Right hindlimb (tissue), 1 donor: Measurements from ENCODE around the gene C1orf185.
"Not testable (repeated sequence)": the region's sequence is repeated elsewhere in the genome, so short reads cannot be mapped to it uniquely, and the experiment has no call there.

ENCODE experiments used
- DNase-seq: peaks from one replicate; pipeline ENCODE4 v3.0.0-alpha.2; 2018

Gene C1orf185

GRCh38 chr1:51139474-51139873 lies 37.4 kb downstream of the C1orf185 start:
- no peak for DNase-seq

- no peak for DNase-seq
These were observed 45.4 kb downstream of the C1orf185 start for GRCh38 chr1:51147394-51147793.

- DNase-seq, result no peak
These were observed 52.7 kb downstream of the C1orf185 start for GRCh38 chr1:51154776-51155175.

GRCh38 chr1:51156752-51157151 lies 54.7 kb downstream of the C1orf185 start:
- DNase-seq, result no peak

DNA sequence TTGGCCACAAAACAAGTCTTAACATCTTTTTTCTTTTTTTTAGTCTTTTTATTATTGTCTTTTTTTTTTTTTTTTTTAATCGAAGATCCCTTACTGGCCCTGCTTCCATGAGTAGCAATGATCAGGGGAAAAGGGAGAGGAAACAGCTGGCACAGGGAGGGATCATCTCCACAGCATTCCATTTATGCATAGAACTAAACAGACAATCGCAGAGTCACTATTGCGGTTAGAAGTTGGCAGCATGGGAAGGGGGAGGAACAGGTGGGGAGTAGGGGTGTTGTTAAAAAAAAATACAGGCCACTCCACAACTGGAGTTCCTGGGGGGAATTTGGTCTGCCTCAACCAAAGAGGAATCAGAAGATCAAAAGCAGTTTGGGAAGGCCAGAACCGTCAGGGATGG lies 55.4 kb downstream of the C1orf185 start:
- no peak for DNase-seq

DNA sequence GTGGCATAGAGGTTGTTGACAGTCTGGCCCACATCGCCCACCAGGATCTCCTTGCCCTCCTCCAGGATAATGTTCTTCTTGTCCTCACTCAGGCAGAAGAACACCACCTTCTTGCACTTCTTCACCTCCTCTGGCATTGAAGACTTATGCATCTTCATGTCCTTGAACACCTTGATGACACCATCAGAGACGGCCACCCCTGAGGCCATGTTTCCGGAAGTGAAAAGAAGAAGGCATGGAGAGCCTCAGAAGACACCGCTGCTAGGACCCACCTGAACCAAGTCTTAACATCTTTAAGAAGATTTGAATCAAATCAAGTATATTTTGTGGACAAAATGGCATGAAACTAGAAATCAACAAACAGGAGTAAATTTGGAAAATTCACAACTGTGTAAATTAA lies 56.2 kb downstream of the C1orf185 start:
- DNase-seq, result no peak

DNA sequence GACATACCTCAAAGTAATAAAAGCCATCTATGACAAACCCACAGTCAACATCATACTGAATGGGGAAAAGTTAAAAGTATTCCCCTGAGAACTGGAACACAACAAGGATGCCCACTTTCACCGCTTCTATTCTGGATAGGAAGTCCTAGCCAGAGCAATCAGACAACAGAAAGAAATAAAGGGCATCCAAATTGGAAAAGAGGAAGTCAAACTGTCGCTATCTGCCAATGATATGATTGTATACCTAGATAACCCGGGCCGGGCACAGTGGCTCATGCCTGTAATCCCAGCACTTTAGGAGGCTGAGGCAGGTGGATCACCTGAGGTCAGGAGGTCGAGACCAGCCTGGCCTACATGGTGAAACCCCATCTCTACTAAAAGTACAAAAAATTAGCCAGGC lies 60.5 kb downstream of the C1orf185 start:
- not testable (repeated sequence) for DNase-seq

DNA sequence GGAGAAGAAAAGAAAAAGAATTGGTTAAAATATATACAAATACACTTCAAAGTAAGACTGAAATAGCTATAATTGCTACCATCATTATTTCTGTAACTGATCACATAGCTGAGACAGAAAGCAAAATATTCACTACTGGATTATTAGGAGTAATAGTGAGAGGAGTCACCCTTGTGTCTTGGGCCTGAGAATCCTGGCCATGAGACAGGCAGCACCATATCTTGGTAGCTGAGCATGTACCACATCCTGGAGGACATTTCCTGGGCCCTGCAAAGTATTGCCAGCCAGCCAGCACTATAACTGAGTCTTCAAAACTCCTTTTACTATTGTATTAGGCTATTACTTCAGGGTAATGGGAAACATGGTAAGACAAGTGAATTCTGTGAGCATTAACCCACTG lies 63.5 kb downstream of the C1orf185 start:
- no peak for DNase-seq

- DNase-seq, result no peak
These were observed 66.3 kb downstream of the C1orf185 start for GRCh38 chr1:51168266-51168845.

DNA sequence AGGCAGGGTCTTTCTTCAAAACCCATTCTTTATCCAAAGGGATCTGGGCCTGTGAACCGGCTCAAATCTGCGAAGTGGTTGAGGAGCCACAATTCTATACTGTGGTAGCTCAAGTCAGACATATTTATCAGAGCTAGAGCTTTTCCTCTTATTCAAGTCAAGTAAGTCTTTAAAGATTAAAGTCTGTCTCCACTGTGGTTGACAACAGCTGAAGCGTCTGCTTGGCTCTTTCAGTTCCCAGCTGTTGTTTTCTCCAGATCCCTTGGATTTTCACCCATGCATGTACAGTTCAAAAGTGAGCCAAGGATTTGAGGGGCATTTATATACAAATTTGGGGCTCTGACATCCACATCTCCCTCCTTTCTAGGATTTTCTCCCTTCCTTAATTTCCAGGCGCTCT lies 66.9 kb downstream of the C1orf185 start:
- DNase-seq, result no peak

DNA sequence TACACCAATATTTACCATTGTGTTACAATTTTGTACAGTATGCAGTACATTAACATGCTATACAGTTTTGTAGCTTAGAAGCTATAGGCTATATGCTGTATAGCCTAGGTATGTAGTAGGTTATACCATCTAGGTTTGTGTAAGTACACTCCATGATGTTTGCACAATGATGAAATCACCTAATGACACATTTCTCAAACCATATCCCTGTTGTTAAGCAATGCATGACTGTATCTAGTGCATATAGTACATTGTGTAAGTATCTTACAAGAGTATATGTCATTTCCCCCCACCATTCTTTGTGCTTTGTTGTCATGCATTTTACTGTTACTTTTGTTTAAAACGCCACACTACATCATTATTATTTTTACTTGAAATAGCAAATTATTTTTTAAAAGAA lies 68.3 kb downstream of the C1orf185 start:
- DNase-seq, result no peak

- DNase-seq, result no peak
These were observed 70.8 kb downstream of the C1orf185 start for GRCh38 chr1:51172811-51173210.

- DNase-seq, result no peak
These were observed 73.2 kb downstream of the C1orf185 start for GRCh38 chr1:51175278-51175677.

DNA sequence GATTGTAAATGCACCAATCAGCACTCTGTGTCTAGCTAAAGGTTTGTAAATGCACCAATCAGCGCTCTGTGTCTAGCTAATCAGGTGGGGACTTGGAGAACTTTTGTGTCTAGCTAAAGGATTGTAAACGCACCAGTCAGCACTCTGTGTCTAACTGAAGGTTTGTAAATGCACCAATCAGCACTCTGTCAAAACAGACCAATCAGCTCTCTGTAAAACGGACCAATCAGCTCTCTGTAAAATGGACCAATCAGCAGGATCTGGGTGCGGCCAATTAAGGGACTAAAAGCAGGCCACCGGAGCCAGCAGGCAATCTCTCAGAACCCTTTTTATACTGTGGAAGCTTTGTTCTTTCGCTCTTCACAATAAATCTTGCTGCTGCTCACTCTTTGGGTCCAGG lies 76.0 kb downstream of the C1orf185 start:
- DNase-seq, result not testable (repeated sequence)

- DNase-seq, result no peak
These were observed 86.2 kb downstream of the C1orf185 start for GRCh38 chr1:51188230-51188629.

DNA sequence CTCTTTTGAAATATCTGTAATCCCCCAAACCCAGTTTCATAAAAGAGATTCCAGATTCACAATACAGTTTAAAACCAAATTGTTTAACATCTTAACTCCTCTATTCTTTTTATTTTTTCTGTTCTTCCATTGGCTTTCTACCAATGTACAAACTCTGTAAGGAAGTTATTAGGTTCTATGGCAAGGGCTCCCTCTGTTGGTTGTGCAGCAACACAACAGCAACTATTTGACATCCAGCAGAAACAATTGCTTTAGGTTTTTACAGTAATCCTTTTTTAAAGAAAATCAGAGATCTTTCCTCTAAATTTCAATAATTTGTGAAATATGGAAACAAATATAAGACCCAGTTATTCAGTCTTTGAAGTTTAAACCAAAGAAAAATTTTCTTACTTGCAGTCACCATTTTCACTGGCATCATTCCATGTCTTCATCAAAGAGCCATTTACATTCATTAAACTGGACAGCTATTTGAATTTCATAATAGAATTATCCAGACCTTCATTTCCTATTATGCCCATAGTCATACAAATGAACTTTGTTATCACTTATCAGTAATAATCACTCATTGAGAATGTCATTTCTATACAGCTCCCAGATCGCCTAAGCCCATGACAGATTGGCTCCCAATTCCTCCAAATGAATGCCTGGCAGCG lies 87.5 kb downstream of the C1orf185 start:
- peak; percentile 35 for DNase-seq

- no peak for DNase-seq
These were observed 88.9 kb downstream of the C1orf185 start for GRCh38 chr1:51190961-51191360.

DNA sequence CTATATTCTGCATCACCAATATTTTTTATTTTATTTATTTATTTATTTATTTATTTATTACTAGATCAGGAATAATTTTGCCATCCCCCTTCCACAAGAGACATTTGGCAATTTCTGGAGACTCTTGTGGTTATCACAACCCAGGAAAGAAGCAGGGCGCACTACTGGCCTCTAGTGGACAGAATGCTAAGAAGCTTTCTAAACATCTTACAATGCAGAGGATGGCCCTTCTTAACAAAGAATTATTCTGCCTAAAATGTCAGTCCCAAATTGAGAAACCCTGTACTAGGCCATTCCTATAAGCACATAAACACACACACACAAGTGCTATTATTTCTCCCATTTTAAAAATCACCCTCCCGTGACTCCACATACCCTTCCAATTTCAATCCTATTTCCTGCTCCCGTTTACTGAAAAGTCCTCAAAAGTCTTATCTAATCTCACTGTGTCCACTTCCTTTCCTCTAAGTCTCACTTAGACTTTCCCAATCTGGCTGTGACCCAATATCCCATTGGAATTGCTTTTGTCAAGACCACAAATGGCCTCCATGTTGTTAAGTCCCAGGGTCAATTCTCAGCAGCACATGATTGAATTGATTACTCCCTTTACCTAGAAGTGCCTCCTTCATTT lies 90.3 kb downstream of the C1orf185 start:
- peak; percentile 44 for DNase-seq

GRCh38 chr1:51193564-51193963 lies 91.5 kb downstream of the C1orf185 start:
- DNase-seq, result no peak
